Aortic smooth muscle cell (primary cell): Measurements from ENCODE around the gene NANOS3. TPM values are rescaled to one million over a fixed set of nuclear protein-coding genes. Genes with fewer than 3 reads are reported as not detected.

Source experiments
- total RNA-seq: library from RNA; depleted of rRNA; stranded (reverse); fragments of >200 nt; gene quantifications from 2 replicates; pipeline ENCODE4 v1.2.3, GENCODE V29; 2014

The NANOS3 gene
- total RNA-seq, result not detected in 2 replicates

DNA sequence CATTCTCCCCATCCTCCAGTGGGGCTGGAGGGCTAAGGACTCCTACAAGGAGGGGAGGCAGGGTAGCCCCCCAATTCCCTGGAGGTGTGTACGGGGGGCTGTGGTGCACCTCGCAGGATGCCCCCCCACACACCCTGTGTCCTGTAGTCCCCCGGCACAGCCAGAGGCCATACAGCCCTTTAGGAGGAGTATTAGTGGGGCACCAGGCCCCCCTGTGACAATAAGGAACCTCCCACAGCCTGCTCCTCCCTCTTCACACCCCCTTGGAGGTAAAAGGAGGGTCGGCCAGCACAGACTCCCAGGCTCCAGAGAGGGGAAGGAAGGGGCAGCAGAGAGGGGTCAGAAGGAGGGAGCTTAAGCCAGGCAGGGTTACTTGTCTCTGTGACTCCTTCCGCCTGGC lies at the start of gene NANOS3:
TSS of gene NANOS3 (plus strand) at position 301 of the 400 bp plus-strand sequence. CDS start 115 bp downstream, outside the sequence.

DNA sequence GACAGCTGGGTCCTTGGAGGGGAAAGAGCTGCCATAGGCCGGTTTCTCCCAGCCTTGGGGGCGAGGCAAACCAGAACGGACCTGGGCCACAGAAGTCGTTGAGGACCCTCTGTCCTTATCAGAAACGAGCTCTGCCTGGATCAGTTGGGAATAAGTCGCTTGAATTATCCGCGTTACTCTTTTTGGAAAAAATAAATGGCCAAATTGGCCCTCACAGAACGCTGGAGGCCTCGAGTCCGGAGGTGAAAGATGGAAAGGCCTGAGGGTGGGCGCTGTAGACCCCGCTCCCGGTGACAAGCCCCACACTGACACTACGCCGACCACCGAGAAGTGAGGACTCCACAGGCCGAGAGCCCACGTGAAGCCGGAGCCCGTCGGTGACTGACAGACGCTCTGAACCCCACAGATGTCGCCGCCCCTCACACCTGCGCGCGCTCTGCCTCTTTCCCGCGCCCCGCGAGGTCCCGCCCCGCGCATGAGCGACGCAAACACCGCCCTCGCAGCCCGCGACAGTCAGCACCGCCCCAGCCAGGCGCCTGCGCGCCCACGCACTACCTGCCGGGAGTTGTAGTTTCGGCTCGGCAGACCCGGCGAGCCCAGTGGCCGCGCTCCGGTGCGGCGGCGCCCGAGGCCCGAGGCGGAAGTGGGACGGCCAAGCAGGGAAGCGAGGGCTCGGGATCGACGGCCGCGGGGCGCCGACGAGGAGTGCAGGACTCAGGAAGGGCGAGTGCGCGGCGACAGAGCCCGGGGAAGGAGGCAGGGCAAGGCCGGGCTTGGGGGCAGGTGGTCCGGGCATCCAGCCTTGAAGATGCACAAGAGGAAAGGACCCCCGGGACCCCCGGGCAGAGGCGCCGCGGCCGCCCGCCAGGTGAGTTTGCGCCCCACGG lies 28.9 kb downstream of the NANOS3 start, which contains the start of the genes BRME1 and CC2D1A:
TSS of gene BRME1 (minus strand) at position 484 of the 887 bp plus-strand sequence. CDS start 1,225 bp downstream, outside the sequence.
TSS of gene CC2D1A (plus strand) at position 568 of the 887 bp plus-strand sequence. CDS start at position 809, 241 bp downstream.

Other genes with a start within 250 kb of the NANOS3 start
- 26.4 and 28.4 TPM in 2 replicates for gene MRI1, start 112.6 kb upstream of the NANOS3 start, total RNA-seq
- 65.1 and 80.5 TPM in 2 replicates for gene C19orf53, start 102.7 kb upstream of the NANOS3 start, total RNA-seq
- gene ZSWIM4, start 81.7 kb upstream of the NANOS3 start, total RNA-seq, result 2.5 and 2.9 TPM in 2 replicates
- gene BRME1, start 29.0 kb downstream of the NANOS3 start, total RNA-seq, result 0.87 and 1.2 TPM in 2 replicates
- gene CC2D1A, start 29.1 kb downstream of the NANOS3 start, total RNA-seq, result 5.2 and 8.3 TPM in 2 replicates
- gene PODNL1, start 61.3 kb downstream of the NANOS3 start, total RNA-seq, result 0.66 and 0.87 TPM in 2 replicates
- gene DCAF15, start 75.4 kb downstream of the NANOS3 start, total RNA-seq, result 7.5 and 8.6 TPM in 2 replicates
- gene RFX1, start 129.2 kb downstream of the NANOS3 start, total RNA-seq, result 2.9 and 3.0 TPM in 2 replicates
- not detected in 2 replicates for gene RLN3, start 151.0 kb downstream of the NANOS3 start, total RNA-seq
- gene IL27RA, start 154.6 kb downstream of the NANOS3 start, total RNA-seq, result 0.75 and 2.1 TPM in 2 replicates
- gene PALM3, start 184.9 kb downstream of the NANOS3 start, total RNA-seq, result 0.12 TPM in 1 of 2 replicates, not detected in the other
- gene MISP3, start 195.7 kb downstream of the NANOS3 start, total RNA-seq, result 0.26 and 0.75 TPM in 2 replicates
- not detected in 2 replicates for gene C19orf67, start 208.6 kb downstream of the NANOS3 start, total RNA-seq
- gene SAMD1, start 213.6 kb downstream of the NANOS3 start, total RNA-seq, result 12.4 and 15.3 TPM in 2 replicates
- 52.2 and 60.1 TPM in 2 replicates for gene PRKACA, start 240.6 kb downstream of the NANOS3 start, total RNA-seq